HG02623 (cell line): ENCODE data around the gene SERBP1.
"Not testable (repeated sequence)": the region's sequence is repeated elsewhere in the genome, so short reads cannot be mapped to it uniquely, and the experiment has no call there.

Experiments used
- ATAC-seq: cut with Tn5 transposase; IDR thresholded peaks from one replicate; pipeline ENCODE4 v1.9.1; 2021; ENCODE audit warnings: moderate library complexity; ENCODE audit not compliant: unreplicated experiment

The SERBP1 gene

DNA sequence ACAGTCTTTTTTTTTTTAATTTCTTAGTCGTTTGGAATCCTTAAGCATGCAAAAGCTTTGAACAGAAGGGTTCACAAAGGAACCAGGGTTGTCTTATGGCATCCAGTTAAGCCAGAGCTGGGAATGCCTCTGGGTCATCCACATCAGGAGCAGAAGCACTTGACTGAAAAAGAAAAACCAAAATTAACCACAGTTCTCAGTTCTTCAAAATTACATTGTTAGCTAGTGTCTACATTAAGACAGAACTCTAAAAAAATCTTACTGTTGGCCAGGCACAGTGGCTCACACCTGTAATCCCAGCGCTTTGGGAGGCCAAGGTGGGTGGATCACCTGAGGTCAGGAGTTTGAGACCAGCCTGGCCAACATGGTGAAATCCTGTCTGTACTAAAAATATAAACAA, 17.1 kb downstream of the SERBP1 start:
- not testable (repeated sequence) for ATAC-seq

DNA sequence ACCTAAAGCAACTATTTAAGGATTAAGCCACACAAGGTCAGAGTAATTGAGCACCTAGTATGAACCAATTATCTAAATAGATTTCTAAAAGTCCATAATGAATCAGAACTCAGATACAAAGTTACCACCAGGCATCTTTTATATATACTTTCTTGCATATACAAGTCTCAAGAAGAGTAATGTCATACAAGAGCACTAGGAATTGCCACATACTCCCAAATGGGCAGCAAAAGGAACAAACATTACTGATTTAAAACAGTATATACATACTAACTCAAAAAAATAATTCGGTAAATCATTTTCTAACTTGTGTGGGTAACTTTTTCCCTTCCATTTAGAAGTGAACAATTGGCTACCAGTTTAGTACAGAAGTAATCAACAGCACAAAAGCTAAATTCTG, 22.1 kb downstream of the SERBP1 start:
- no peak for ATAC-seq

DNA sequence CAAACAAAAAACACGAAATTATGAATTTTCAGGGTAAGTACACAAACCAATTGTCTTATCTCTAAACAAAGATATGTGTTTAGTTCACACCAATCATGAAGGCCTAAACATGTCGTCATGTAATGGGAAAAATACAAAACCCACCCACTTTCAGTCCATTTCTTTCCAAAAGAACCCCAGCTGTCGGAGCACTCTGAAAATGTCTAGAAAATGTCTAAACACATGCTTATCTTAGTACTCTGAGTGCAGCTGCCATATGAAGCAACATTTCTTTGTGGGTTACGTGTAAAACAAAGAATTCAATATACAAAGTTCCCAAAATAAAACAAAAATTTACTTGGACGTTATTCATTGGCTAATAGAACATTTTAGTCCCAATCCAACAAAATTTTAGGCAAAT, 22.7 kb downstream of the SERBP1 start:
- ATAC-seq = no peak

DNA sequence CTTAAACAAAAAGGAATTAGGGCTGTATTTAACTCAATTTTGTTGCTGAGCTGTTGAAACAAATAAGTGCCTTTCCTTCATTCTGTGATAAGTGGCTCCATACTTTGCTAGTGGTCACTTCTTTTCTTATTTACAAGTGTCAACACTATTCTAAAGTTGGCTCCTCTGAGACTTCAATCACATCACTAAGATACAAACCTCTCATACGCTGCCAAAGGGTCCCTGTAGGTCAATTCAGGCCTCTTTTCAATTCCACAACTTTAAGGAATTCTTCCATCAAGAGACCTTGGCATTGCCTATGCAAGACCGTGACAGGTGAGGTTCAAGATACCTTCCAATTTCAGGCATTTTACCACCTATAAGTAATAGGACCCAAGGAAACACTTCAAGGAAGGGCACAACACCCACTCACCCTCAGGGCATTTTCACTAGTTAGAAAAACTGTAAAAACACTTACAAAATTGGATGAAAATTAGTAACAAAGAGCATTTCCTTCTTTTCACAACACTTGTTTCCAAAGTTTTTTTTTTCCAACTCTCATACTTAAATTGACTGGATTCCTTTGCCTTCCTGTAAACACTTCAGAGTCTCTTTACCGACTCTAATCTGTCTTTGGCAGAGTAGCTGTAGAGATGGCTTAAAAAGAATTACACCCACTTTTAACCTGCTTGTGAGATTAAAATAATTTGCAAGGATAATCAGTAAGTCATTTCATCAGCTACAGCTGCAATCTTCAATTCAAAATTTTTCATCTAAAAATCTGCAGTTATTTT, 24.5 kb downstream of the SERBP1 start:
- ATAC-seq = no peak

DNA sequence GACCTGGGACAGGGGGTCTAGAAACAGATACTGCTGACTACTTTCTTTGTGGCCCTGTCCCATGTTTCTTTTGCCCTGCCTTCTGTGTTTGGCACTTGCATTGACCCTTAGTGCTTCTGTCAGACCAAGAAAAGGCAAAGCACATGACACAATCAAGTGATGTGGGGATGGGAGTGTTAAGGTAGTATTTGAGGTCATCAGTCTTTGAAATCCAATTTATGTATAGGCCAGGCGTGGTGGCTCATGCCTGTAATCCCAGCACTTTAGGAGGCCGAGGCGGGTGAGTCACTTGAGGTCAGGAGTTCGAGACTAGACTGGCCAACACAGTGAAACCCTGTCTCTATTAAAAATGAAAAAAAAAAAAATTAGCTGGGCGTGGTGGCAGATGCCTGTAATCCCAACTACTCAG, 26.0 kb downstream of the SERBP1 start:
- ATAC-seq = no peak

DNA sequence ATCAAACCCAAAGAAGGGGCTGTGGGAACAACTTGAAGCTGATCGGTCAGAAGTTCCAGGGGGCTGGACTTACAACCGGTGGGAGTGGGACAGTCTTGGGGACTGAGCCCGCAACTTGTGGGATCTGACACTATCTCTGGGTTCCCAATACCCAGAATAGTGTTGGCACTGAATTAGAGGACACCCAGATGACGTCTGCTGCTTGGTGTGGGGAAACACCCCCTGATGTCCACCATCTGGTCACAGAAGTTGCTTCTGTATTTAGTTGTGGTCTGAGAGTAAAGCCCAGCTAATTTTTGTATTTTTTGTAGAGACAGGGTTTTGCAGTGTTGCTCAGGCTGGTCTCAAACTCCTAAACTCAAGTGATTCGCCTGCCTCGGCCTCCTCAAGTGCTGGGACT, 28.8 kb downstream of the SERBP1 start:
- no peak for ATAC-seq

DNA sequence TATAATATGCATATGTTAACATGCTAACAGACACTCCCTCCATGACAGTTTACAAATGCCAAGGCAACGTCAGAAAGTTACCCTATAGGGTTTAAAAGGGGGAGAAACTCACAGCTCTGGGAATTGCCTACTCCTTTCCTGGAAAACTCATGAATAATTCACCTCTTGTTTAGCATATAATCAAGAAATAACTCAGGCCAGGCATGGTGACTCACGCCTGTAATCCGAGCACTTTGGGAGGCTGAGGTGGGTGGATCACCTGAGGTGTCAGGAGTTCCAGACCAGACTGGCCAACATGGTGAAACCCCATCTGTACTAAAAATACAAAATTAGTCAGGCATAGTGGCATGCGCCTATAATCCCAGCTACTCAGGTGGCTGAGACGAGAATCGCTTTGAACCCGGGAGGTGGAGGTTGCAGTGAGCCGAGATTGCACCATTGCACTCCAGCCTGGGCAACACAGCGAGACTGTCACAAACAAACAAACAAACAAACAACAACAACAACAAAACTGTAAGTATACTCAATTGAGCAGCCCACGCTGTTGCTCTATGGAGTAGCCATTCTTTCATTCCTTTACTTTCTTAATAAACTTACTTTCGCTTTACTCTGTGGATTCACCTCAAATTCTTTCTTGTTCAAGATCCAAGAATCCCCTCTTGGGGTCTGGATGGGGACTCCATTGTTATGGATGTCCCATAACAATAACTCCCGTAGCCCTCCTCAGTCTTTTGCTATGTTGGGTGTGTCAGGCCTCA, 30.0 kb downstream of the SERBP1 start:
- not testable (repeated sequence) for ATAC-seq

DNA sequence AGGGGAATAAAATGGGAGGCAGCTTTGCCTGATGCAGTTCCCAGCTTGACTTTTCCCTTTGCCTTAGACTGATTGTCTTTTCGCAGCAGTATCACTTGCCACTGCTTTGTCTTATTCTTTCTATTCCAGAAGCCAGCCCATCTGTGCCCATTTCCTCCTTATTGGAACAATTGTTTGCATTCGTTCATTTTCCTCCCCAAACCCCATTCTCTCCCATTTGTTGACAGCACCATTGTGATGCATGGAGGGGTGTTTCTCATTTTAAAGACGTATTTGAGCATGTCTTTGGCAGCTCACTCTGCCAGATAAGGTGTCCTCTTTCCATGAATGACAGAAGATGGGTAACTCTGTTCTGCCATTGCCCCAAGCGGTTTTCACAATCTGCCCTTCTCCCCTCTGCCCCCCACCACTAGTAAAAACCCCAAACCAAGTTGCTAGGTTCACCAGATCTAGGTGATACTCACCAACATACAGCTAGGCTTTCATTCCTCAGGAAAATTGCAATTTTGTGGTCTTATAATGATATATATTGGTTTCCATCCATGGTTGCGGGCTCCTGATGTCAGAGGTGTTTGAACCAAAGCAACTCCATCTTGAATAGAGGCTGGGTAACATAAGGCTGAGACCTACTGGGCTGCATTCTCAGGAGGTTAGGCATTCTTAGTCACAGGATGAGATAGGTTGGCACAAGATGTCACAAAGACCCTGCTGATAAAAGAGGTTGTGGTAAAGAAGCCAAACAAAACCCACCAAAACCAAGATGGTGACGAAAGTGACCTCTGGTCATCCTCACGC, 30.8 kb downstream of the SERBP1 start:
- no peak for ATAC-seq

DNA sequence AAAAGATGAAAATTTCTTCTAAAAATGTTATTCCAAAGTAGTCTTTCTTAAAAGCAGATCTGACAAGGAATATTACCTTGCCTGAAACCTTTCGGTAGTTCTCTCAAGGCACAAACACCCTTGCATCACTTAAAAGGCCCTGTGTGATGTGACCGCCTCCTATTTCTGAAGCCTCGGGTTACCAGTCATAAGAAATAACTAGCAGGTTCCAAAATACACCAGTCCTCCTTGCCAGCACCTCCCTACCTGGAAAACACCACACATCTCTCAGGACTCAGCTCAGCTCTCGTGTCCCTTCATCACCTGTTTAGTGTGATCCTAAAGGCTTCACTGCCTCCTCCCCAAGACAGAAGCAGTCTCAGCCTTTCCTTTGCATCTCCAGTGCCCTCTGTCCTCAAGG, 35.7 kb downstream of the SERBP1 start:
- no peak for ATAC-seq

DNA sequence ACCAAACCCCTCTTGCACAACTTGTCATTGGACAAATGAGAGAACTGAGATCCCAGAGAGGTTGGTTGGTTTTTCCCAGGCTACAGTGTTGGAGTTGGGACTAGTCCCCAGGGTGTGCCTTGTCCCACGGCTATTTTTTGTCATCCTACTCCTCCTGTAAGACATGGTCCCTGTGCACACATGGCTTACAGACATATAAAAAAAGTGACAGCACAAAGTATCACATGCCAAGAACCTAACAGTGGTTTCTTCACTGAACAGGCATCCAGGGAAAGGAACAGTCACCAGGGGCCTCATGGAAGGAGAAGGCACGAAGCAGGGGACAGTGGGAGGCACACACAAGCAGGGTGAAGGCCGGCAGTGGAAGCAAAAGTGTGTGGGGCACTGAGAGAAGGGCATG, 36.5 kb downstream of the SERBP1 start:
- ATAC-seq = no peak

DNA sequence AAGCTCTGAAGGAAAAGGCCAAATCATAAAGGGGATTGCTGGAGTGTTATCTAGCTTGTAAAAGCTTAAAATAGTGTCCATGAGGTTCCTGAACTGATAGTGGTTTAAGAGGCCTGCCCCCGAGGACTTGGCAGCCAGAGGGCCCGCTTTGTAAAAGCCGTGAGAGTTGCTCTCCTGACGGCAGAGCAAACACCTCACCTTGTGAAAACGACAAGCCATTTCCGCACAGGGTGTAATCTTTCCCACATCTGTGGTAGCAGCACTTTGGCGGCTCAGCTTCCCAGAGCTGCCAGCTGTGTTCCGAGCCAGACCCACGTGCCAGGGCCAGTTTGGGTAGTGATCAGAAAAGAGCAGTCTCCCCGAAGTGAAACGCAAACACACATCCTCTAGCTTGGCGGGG, 37.0 kb downstream of the SERBP1 start:
- no peak for ATAC-seq

DNA sequence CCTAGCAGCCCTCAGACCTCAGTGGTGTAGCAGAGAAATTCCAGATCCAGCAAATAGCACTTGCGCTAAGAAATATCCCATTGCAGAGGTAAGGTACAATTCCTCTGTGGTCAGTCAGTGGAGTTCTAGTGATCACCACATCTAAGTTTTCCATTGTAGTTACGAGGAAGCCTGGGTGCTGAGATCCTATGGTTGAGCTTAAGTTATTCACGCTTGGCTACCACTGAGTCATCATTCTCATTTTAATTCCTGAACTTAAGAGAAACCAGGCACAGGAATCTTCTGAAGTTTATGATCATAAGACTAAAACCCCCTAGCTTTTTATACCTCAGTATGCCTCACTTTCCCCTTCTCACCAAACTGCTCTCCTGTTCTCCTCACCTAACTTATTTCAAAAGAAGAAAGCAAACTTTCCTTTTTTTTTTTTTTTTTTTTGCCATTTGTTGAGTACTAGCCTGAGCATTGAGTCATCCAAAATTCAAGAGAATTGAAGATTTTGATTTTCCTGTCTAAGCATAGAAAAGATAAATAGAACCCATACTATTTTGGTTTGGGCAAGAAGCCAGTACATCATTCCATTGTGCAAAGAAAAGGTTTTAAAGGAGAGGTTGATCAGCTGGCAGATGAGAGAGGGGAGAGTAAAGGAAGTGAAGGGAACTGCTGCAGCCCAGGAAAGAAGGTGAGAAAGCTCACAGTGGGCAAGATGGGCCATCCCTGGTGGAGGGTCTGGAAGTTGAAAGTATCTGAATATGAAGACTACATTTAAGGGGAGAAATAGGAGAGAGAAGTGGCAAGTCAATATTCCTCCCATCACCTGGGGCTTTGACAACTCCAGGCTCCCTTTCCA, 39.9 kb downstream of the SERBP1 start:
- ATAC-seq = no peak

DNA sequence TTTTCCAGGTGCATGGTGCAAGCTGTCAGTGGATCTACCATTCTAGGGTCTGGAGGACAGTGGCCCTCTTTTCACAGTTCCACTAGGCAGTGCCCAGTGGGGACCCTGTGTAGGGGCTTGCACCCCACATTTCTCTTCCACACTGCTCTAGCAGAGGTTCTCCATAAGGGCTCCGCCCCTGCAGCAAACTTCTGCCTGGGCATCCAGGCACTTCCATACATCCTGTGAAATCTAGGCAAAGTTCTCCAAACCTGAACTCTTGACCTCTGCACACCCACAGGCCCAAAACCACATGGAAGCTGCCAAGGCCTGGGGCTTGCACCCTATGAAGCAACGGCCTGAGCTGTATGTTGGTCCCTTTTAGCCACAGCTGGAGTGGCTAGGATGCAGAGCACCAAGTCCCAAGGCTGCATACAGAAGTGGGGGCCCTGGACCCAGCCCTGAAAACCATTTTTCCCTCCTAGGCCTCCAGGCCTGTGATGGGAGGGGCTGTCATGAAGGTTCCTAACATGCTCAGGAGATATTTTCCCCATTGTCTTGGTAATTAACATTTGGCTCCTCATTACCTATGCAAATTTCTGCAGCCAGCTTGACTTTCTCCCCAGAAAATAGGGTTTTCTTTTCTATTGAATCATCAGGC, 46.1 kb downstream of the SERBP1 start:
- no peak for ATAC-seq

DNA sequence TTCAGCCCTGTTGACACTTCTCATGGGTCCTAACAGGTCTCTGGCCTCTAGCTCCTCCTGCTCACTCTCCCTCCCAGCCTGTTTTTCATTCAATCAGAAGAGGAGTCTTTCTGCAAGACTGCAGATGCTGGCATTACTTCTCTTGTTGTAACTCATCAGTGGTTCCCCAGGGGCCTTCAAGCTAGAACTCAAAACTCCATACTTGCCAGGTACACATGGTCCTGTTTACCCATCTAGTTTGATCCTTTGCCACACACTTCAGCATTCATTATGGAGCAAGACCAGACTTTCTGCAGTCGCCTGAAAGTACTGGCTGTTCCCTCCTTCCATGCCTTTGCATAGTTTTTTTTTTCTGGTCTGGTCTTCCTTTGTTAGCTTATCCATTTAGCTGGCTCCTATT, 47.9 kb downstream of the SERBP1 start:
- no peak for ATAC-seq

DNA sequence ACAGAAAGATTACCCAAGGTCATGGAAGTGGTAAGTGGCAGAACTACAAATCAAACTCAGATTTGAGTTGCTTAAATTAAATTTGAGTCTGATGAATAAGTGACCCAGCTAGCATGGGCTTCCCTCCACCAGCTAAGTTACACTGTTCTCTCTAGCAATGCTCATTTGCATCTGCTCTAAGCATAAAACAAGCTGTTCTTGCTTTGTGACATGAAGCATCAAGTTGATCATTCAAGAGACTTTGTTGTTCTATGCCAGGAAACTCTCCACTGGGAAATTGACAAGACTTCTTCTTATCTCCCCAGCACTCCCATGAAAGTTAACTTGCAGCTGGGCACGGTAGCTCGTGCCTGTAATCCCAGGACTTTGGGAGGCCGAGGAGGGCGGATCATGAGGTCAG, 49.0 kb downstream of the SERBP1 start:
- ATAC-seq = no peak

DNA sequence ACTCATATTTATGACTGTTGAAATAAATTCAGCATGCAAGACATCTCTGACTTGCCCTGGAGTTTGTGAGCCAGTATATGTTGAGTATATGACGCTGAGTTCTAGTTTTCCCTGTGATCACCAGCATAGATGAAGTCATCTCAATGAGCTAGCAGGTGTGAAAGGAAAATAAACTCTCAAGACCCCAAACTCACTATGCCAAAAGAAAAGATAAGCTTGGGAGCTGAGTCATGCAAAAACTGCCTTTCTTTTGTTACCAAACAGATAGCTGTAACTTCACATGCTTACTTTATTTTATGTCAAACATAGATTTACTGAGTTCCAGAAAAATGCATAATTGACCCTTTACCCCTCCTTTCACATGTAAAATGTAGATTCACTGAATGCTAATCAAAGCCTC, 52.9 kb downstream of the SERBP1 start:
- ATAC-seq = no peak

DNA sequence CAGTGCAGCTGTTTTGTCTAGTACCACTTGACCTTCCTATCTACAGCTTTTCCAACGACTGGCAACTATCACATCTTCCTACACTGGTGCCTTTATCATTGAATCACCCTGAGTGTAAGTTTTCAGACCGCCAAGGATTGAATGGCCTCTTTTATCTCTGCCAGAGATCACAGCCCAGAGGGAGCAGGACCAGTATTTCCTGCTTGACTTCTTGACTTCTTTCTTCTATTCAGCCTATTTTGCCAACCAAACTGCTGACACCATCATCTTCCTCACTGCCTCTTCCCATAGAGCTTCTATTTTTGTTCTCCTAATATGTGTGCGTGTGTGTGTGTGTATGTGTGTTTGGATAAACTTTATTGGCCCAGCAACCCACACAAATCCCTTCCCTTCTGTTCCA, 53.8 kb downstream of the SERBP1 start:
- ATAC-seq = no peak

DNA sequence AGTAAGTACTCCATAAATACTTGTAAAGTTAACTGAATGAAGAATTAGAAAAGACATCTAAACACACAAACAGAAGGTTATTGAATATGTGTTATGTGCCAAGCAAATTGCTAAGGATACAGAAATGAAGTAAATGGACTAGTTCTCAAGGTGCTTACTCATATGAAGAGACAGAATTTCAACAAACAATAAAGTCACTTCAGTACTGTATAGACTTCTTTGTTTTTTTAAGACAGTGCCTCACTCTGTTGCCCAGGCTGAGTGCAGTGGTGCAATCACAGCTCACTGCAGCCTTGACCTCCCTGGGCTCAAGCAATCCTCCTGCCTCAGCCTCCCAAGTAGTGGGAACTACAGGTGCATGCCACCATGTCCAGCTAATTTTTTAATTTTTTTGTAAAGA, 57.3 kb downstream of the SERBP1 start:
- no peak for ATAC-seq

DNA sequence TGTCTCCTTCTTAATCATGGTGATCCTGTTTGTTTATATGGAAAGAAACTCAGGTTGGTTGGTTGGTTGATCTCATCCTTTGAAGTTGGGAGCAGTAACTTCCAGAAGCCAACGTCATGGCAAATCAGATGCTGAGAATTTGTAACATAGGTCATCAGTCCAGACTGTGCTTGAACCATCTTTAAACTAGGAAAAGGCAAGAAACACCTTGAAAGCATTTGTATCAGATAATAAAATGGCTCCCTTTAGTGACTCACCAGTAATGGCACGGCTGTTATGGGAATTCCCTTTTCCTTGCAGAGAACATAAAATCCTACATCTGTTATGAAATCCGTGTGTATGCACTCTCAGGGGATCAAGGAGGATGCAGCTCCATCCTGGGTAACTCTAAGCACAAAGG, 58.1 kb downstream of the SERBP1 start:
- ATAC-seq = no peak

DNA sequence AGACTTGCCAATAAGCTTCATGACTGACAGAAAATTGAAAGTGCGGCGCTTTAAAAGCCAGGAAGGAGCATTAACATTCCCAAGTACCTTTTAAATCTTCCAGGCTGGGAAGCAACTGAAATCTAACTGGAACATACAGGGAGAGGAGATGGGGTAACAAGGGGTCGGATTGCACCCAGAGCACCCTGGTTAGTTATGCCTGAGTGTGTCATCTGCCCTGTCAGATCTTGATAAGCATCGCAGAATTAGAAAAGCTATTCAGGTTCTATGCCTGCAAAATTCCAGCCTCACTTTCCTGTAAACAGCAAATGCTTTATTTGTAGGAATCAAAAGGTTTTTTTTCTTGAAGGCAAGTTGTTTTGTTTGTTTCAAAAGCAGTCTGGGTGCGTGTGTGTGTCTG, 58.5 kb downstream of the SERBP1 start:
- ATAC-seq = no peak
